Measurements from ENCODE around the gene SLC24A2. TPM values are rescaled to one million over a fixed set of nuclear protein-coding genes. Genes with fewer than 3 reads are reported as not detected.

The SLC24A2 gene
- total and polyA plus RNA-seq, 2 donors (not counting 3 experiments of a cell fraction or from before 2014, with no cell fraction given), result not detected

DNA sequence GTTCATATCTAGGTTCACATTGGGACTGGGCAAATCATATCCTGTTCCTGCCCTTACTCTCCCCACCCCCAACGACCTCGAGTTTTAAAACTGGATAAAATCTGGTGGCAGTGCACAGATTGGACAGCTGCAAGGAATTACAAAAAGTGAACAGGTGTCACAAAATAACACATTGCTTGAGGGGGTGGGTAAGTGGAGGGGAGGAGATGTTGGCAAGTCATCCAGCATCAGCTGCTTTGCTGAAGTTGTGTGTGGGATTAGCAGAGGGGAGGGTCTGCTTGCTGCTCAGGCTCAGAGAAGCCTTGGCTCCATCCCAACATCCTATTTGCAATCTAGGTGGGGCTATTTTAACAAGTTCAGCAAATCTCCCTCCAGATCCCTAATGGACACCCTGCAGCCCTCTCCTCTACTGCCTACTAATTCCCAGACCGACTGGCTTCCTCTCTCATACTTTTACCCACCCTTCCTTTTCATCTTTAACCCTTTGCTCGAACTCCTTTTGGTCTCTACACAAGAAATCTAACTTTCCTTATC is 39.8 kb upstream of the SLC24A2 start:
- Histone ChIP-seq H3K4me2 (ENCODE audit: insufficient read depth, low read length) (no peak overlapping the region), H3K27me3 (ENCODE audit: control insufficient read depth in 2 of 2, insufficient read depth in 2 of 2, low read length in 2 of 2) (no peaks in the 10 kb centered on the region), H3K9ac (replicated peaks; ENCODE audit: extremely low read depth, insufficient read depth, low read length) (no peak overlapping the region), H3K9me3 (replicated peaks; ENCODE audit: control insufficient read depth, insufficient read depth, low read length) (no peaks in the 10 kb centered on the region), H3K36me3 (ENCODE audit: control insufficient read depth in 2 of 2, extremely low read depth in 1 of 2, insufficient read depth in 2 of 2, low read length in 2 of 2) (no peaks in the 10 kb centered on the region), H3K4me3 (replicated peaks in 1 of 3; ENCODE audit: insufficient read depth in 1 of 3, low read depth in 1 of 3, low read length in 3 of 3) (no peak overlapping the region), H3K4me1 (ENCODE audit: control insufficient read depth, extremely low read depth, insufficient read depth, low read length) (no peaks in the 10 kb centered on the region), H3K79me2 (ENCODE audit: control insufficient read depth, insufficient read depth, low read length) (no peaks in the 10 kb centered on the region), H2AFZ (ENCODE audit: low read depth, low read length) (no peak overlapping the region), H3K9me1 (replicated peaks; ENCODE audit: control insufficient read depth, extremely low read depth, insufficient read depth, low read length) (no peaks in the 10 kb centered on the region), H4K20me1 (replicated peaks; ENCODE audit: control insufficient read depth, extremely low read depth, insufficient read depth, low read length) (no peaks in the 10 kb centered on the region), H3K27ac (ENCODE audit: insufficient read depth, low read depth, low read length) (no peak overlapping the region)
- dilution Hi-C loops (cut with MboI; ENCODE audit: extremely low pct_ligation_motif_present, low sequenced_read_pairs) (no loop called here), intact Hi-C loops (cut with micrococcal nuclease) (no loop called here)
- no peak for FAIRE-seq
- ChIA-PET CTCF (no interaction called here), POLR2A (no interaction called here)
- BruUV-seq (replicated peaks), result no TSS peak
- DNase-seq (ENCODE audit: low read depth, low spot score), result no peak
- TF ChIP-seq GATA2 (IDR thresholded peaks at IDR 0.05; ENCODE audit: insufficient read depth, insufficient read length, low read depth, low read length) (peak; percentile 38), POLR2AphosphoS5 (IDR thresholded peaks at IDR 0.05; ENCODE audit: insufficient read depth, low read depth, low read length) (no peak)

- dilution Hi-C loops (cut with MboI; ENCODE audit: extremely low pct_ligation_motif_present, low sequenced_read_pairs), result no loop called here
- no peak for FAIRE-seq
Measured at GRCh38 chr9:19816769-19817168, 27.9 kb upstream of the SLC24A2 start.

More at GRCh38 chr9:19816769-19817168, 27.9 kb upstream of the SLC24A2 start:
- no peak overlapping the region for H3K27ac ChIP-seq (ENCODE audit: insufficient read depth, low read depth, low read length)
- no peaks in the 10 kb centered on the region for H4K20me1 ChIP-seq (replicated peaks; ENCODE audit: control insufficient read depth, extremely low read depth, insufficient read depth, low read length)
- no peak overlapping the region for H3K4me2 ChIP-seq (ENCODE audit: insufficient read depth, low read length)
- H3K9me3 ChIP-seq (replicated peaks; ENCODE audit: control insufficient read depth, insufficient read depth, low read length), result no peaks in the 10 kb centered on the region
- intact Hi-C loops (cut with micrococcal nuclease), result no loop called here
- H2AFZ ChIP-seq (ENCODE audit: low read depth, low read length), result no peak overlapping the region
- H3K79me2 ChIP-seq (ENCODE audit: control insufficient read depth, insufficient read depth, low read length), result no peaks in the 10 kb centered on the region
- no peaks in the 10 kb centered on the region for H3K9me1 ChIP-seq (replicated peaks; ENCODE audit: control insufficient read depth, extremely low read depth, insufficient read depth, low read length)
- CTCF ChIA-PET, result no interaction called here
- no peak overlapping the region for H3K4me3 ChIP-seq (replicated peaks in 1 of 3; ENCODE audit: insufficient read depth in 1 of 3, low read depth in 1 of 3, low read length in 3 of 3)
- H3K27me3 ChIP-seq (ENCODE audit: control insufficient read depth in 2 of 2, insufficient read depth in 2 of 2, low read length in 2 of 2), result no peaks in the 10 kb centered on the region
- TF ChIP-seq MYC (IDR thresholded peaks at IDR 0.05; ENCODE audit: low read depth, low read length), result no peak
- no peak for TF ChIP-seq POLR2AphosphoS5 (IDR thresholded peaks at IDR 0.05; ENCODE audit: insufficient read depth, low read depth, low read length)
- no peak for TF ChIP-seq FOS (IDR thresholded peaks at IDR 0.05; ENCODE audit: borderline replicate concordance, insufficient read depth, low read length)
- no peak for TF ChIP-seq EZH2 (IDR thresholded peaks at IDR 0.05; ENCODE audit: borderline replicate concordance, low read depth, low read length, severe bottlenecking)
- no peak for TF ChIP-seq POLR2A (IDR thresholded peaks at IDR 0.05; ENCODE audit: low read depth, low read length)
- TF ChIP-seq, protein P1, sequence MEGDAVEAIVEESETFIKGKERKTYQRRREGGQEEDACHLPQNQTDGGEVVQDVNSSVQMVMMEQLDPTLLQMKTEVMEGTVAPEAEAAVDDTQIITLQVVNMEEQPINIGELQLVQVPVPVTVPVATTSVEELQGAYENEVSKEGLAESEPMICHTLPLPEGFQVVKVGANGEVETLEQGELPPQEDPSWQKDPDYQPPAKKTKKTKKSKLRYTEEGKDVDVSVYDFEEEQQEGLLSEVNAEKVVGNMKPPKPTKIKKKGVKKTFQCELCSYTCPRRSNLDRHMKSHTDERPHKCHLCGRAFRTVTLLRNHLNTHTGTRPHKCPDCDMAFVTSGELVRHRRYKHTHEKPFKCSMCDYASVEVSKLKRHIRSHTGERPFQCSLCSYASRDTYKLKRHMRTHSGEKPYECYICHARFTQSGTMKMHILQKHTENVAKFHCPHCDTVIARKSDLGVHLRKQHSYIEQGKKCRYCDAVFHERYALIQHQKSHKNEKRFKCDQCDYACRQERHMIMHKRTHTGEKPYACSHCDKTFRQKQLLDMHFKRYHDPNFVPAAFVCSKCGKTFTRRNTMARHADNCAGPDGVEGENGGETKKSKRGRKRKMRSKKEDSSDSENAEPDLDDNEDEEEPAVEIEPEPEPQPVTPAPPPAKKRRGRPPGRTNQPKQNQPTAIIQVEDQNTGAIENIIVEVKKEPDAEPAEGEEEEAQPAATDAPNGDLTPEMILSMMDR (IDR thresholded peaks at IDR 0.05; ENCODE audit: extremely low read depth in 1 of 2, insufficient read depth in 1 of 2, low read depth in 1 of 2, low read length in 2 of 2), result no peak
- TF ChIP-seq JUN (IDR thresholded peaks at IDR 0.05; ENCODE audit: borderline replicate concordance, insufficient read depth, insufficient read length, low read depth), result no peak
- TF ChIP-seq, protein P2, sequence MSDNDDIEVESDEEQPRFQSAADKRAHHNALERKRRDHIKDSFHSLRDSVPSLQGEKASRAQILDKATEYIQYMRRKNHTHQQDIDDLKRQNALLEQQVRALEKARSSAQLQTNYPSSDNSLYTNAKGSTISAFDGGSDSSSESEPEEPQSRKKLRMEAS (IDR thresholded peaks at IDR 0.05; ENCODE audit: insufficient read depth, insufficient read length), result no peak
- no peak for TF ChIP-seq GATA2 (IDR thresholded peaks at IDR 0.05; ENCODE audit: insufficient read depth, insufficient read length, low read depth, low read length)
- DNase-seq (ENCODE audit: low read depth, low spot score), result no peak
- no peak overlapping the region for H3K9ac ChIP-seq (replicated peaks; ENCODE audit: extremely low read depth, insufficient read depth, low read length)
- BruUV-seq (replicated peaks), result no TSS peak
- H3K36me3 ChIP-seq (ENCODE audit: control insufficient read depth in 2 of 2, extremely low read depth in 1 of 2, insufficient read depth in 2 of 2, low read length in 2 of 2), result no peaks in the 10 kb centered on the region
- no peaks in the 10 kb centered on the region for H3K4me1 ChIP-seq (ENCODE audit: control insufficient read depth, extremely low read depth, insufficient read depth, low read length)
- POLR2A ChIA-PET, result no interaction called here

All from endothelial cell of umbilical vein (primary cell).